A549 treated with CpdA at 1 μM for 4 hours (cell line): ENCODE data around the gene ASPA. TPM values are rescaled to one million over a fixed set of nuclear protein-coding genes. Genes with fewer than 3 reads are reported as not detected.

Source experiments
- total RNA-seq: library from RNA; stranded (reverse); fragments of 200-300 nt; extraction: Qiagen RNA extraction; gene quantifications from 5 replicates; pipeline ENCODE4 v1.2.3, GENCODE V29; 2022; ENCODE audit warnings: low read depth

Gene ASPA
- not detected in 5 replicates for total RNA-seq

DNA sequence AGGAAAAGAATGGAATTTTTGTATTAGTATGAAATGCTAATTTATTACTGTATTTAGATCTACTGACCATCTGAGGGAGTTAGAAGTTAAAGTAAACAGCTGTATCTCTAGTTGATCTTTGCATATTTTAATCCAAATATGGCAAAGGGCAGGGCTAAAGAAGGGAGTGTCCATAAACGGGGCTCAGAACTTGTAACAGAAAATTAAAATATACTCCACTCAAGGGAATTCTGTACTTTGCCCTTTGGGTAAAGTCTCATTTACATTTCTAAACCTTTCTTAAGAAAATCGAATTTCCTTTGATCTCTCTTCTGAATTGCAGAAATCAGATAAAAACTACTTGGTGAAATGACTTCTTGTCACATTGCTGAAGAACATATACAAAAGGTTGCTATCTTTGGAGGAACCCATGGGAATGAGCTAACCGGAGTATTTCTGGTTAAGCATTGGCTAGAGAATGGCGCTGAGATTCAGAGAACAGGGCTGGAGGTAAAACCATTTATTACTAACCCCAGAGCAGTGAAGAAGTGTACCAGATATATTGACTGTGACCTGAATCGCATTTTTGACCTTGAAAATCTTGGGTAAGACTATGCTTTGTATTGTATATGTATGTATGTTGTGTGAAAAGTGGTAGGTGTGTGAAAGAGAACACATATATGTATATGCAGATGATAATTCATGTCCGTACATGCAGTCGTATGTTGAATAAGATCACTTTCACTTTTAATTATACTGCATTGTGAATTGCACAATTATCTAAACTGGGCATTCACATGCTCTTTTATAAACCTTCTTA lies at the start of gene ASPA:
TSS of gene ASPA (plus strand) at position 186 of the 799 bp plus-strand sequence. CDS start at position 349, 163 bp downstream.

GRCh38 chr17:3433741-3434140 lies 42.1 kb upstream of the ASPA start, which contains the start of gene OR1E2:
OR1E2 (minus strand) TSS chr17:3433841; CDS start chr17:3433841, 0 bp downstream.

DNA sequence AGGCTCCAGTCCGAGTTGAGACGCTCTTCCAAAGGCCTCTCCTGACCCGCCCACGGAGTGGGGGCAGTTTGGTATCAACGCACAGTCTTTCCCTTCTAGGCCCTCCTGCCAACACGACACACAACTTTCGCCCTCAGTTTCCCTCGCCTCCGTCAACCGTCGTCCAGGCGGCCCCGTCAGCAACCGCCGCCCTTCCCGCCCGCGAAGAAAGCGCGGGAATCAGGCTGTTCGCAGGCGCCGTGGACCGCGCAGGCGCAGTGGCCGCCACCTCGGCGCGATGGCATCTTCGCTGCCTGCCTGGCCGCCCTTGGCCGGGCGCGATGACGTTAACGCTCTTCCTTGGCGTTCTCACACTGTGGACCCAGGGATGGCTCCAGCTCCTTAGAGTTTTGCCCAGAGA lies 4.2 kb upstream of the ASPA start, which contains the start of gene SPATA22:
TSS of gene SPATA22 (minus strand) at position 221 of the 400 bp plus-strand sequence. CDS start 2,494 bp downstream, outside the sequence.

Other genes starting within 250 kb of the ASPA start
- not detected in 5 replicates for gene OR3A1, start 177.6 kb upstream of the ASPA start, total RNA-seq
- not detected in 5 replicates for gene OR3A2, start 89.7 kb upstream of the ASPA start, total RNA-seq
- gene OR1E1, start 77.6 kb upstream of the ASPA start, total RNA-seq = not detected in 5 replicates
- not detected in 5 replicates for gene OR3A3, start 64.6 kb upstream of the ASPA start, total RNA-seq
- gene OR1E2, start 42.2 kb upstream of the ASPA start, total RNA-seq = not detected in 5 replicates
- not detected in 5 replicates for gene SPATA22, start 4.2 kb upstream of the ASPA start, total RNA-seq
- gene TRPV3, start 81.8 kb downstream of the ASPA start, total RNA-seq = 0.36 to 0.67 TPM (median 0.41 TPM) in 5 replicates
- 4.0 to 5.2 TPM (median 4.2 TPM) in 5 replicates for gene TRPV1, start 133.4 kb downstream of the ASPA start, total RNA-seq
- 12.9 to 17.0 TPM (median 15.3 TPM) in 5 replicates for gene SHPK, start 160.3 kb downstream of the ASPA start, total RNA-seq
- 14.1 to 15.9 TPM (median 15.1 TPM) in 5 replicates for gene CTNS, start 160.8 kb downstream of the ASPA start, total RNA-seq
- gene TAX1BP3, start 192.6 kb downstream of the ASPA start, total RNA-seq = 257 to 327 TPM (median 309 TPM) in 5 replicates
- 118 to 170 TPM (median 161 TPM) in 5 replicates for gene EMC6, start 192.8 kb downstream of the ASPA start, total RNA-seq
- gene P2RX5, start 220.2 kb downstream of the ASPA start, total RNA-seq = 15.8 to 26.5 TPM (median 23.2 TPM) in 5 replicates
- gene HASPIN, start 247.9 kb downstream of the ASPA start, total RNA-seq = 13.5 to 15.9 TPM (median 14.0 TPM) in 5 replicates